CD4-positive, alpha-beta memory T cell (primary cell): ENCODE results near the gene TTC27. TPM values are rescaled to one million over a fixed set of nuclear protein-coding genes. Genes with fewer than 3 reads are reported as not detected.

Experiments
- CTCF ChIA-PET: fragments of 350-600 bp; sonication (Branson Sonifier 250); formaldehyde crosslinking; loops from one replicate; lab custom pipeline; 2021; ENCODE audit warnings: inconsistent platforms; ENCODE audit not compliant: partially characterized antibody; lab: Charles Lee
- POLR2A ChIA-PET: fragments of 350-600 bp; sonication (Branson Sonifier 250); formaldehyde crosslinking; loops from one replicate; lab custom pipeline; 2021; ENCODE audit not compliant: partially characterized antibody; lab: Charles Lee
- DNase-seq, 5 donors: peaks; one replicate each; pipeline versions ENCODE4 v3.0.0 to v3.0.0-alpha.2; 2020 to 2022; ENCODE audit warnings: mixed read lengths in 1 of 5
- H3K27ac ChIP-seq: one replicate; pipeline ENCODE4 v1.7.0; 2013; ENCODE audit warnings: low read depth, low read length
- H3K27me3 ChIP-seq: 2 replicates; pipeline ENCODE4 v1.7.0; 2013; ENCODE audit warnings: mild to moderate bottlenecking, low read length, moderate library complexity; ENCODE audit not compliant: insufficient read depth
- H3K36me3 ChIP-seq: 2 replicates; pipeline ENCODE4 v1.7.0; 2013; ENCODE audit warnings: mild to moderate bottlenecking, low read length, moderate library complexity; ENCODE audit not compliant: insufficient read depth
- H3K4me1 ChIP-seq: 2 replicates; pipeline ENCODE4 v1.7.0; 2013; ENCODE audit warnings: mild to moderate bottlenecking, low read length, moderate library complexity; ENCODE audit not compliant: insufficient read depth
- H3K4me3 ChIP-seq, 2 donors: one replicate each; pipeline ENCODE4 v1.7.0; 2013; ENCODE audit warnings: low read length in 2 of 2, mild to moderate bottlenecking in 1 of 2
- H3K9me3 ChIP-seq, 2 donors: one replicate each; pipeline ENCODE4 v1.7.0; 2013; ENCODE audit warnings: low read length in 2 of 2, control low read depth in 1 of 2; ENCODE audit not compliant: control insufficient read depth in 1 of 2
- H3K27ac Mint-ChIP-seq, 7 donors: one replicate each; pipeline ENCODE4 v1.8.0; 2020 to 2021; ENCODE audit warnings: mixed read lengths in 7 of 7, mild to moderate bottlenecking in 6 of 7, inconsistent platforms in 3 of 7, moderate library complexity in 3 of 7
- H3K27me3 Mint-ChIP-seq, 2 donors: one replicate each; pipeline ENCODE4 v1.8.0; 2020 to 2021; ENCODE audit warnings: mixed read lengths in 2 of 2
- H3K36me3 Mint-ChIP-seq, 2 donors: one replicate each; pipeline ENCODE4 v1.8.0; 2020 to 2021; ENCODE audit warnings: mixed read lengths in 2 of 2, inconsistent platforms in 1 of 2, mild to moderate bottlenecking in 1 of 2
- H3K4me1 Mint-ChIP-seq, 4 donors: one replicate each; pipeline ENCODE4 v1.8.0; 2020 to 2021; ENCODE audit warnings: mixed read lengths in 4 of 4, mild to moderate bottlenecking in 1 of 4
- H3K4me3 Mint-ChIP-seq, 8 donors: one replicate each; pipeline ENCODE4 v1.8.0; 2020 to 2021; ENCODE audit warnings: mixed read lengths in 8 of 8, mild to moderate bottlenecking in 7 of 8, moderate library complexity in 6 of 8, inconsistent platforms in 3 of 8
- H3K9me3 Mint-ChIP-seq, 8 donors: one replicate each; pipeline ENCODE4 v1.8.0; 2020 to 2021; ENCODE audit warnings: mixed read lengths in 8 of 8, mild to moderate bottlenecking in 5 of 8, inconsistent platforms in 3 of 8, moderate library complexity in 1 of 8
- intact Hi-C: fragments of 100-400 bp; cut with micrococcal nuclease; formaldehyde crosslinking; loops from one replicate; pipeline ENCODE4 v1.15.1; 2023
- polyA plus RNA-seq, 2 donors: library from polyadenylated mRNA; unstranded; fragments of 300-500 nt; fragmentation: Illumina TruSeq; gene quantifications; one replicate each; pipeline ENCODE4 v1.2.3, GENCODE V29; 2021
- total RNA-seq, 2 experiments: library from RNA; stranded (reverse); gene quantifications; one replicate each; pipeline ENCODE4 v1.2.3, GENCODE V29; 2021

Gene TTC27
- total and polyA plus RNA-seq, 4 experiments from 2014 or later: 20.9 to 27.5 (median 25.3) TPM

DNA sequence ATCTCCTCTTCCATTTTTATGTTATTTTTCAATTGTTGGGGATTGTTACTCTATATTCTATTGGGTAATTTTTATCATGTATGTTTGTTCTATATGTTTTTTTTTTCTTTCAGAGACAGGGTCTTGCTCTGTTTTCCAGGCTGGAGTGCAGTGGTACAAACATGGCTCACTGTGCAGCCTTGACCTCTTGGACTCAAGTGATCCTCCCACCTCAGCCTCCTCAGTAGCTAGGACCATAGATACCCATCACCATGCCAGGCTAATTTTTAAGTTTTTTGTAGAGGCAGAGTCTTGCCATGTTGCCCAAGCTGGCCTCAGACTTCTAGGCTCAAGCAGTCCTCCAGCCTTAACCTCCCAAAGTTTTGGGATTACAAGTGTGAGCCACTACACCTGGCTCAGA lies 88.7 kb downstream of the TTC27 start:
- CTCF ChIA-PET: no interaction called here
- peaks cover 48 to 59% of the 10 kb centered on the region in 2 donors for H3K36me3 Mint-ChIP-seq
- no peak overlapping the region for H3K4me3 Mint-ChIP-seq

DNA sequence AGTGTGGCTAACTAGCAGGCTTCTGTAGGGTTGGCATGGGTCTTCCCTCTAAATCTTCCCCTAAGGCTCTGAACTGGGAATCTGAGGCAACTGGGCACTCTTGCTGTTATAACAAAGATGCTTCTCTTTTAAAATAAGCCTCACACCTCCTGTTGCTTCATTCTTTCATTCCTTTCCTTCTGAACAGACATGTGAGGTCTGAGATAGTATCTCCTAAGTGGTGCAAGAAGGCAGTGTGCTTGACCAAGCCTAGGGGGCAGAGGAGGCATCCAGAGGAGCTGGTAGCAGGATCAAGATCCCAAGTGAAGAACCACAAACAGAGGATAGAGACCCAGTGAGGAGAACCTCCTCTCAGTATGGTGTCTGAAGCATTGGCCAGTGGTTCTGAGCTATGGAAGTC lies 90.9 kb downstream of the TTC27 start:
- H3K36me3 Mint-ChIP-seq: peaks cover 47 to 62% of the 10 kb centered on the region in 2 donors
- no peak overlapping the region for H3K4me3 Mint-ChIP-seq
- H3K36me3 ChIP-seq: no peaks in the 10 kb centered on the region

More for the DNA sequence above, 88.7 kb downstream of the TTC27 start:
- Histone ChIP-seq H3K4me1 (no peaks in the 10 kb centered on the region), H3K9me3 (no peaks in the 10 kb centered on the region), H3K4me3 (no peak overlapping the region), H3K36me3 (no peaks in the 10 kb centered on the region), H3K27me3 (no peaks in the 10 kb centered on the region), H3K27ac (no peak overlapping the region)
- Mint-ChIP-seq H3K4me1 (peaks cover 9 to 11% (median 9%) of the 10 kb centered on the region in 4 donors), H3K27me3 (no peaks in the 10 kb centered on the region), H3K9me3 (peaks cover 0 to 4% (median under 1%) of the 10 kb centered on the region in 8 donors), H3K27ac (no peak overlapping the region)
- no peak for DNase-seq
- POLR2A ChIA-PET: no interaction called here
- intact Hi-C loops: no loop called here

DNA sequence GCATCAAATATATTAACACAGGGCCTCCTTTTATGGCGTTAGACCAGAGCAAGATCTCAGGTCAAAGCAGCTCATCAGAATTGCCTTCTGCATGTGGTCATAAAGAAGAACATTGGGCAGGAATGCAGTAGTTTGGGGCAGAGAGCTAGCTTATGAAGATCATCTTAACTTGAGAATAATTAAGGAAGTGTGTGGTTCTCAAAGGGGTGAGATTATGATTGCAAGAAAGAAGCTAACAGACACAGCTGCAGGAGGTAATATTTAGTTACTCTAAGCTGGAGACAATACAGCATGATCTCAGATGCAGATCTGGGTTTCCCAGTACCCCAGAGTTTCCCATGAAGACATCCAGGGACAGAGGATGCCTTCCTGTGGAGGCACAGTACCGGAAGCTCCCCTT lies 91.6 kb downstream of the TTC27 start:
- POLR2A ChIA-PET: no interaction called here
- no peak overlapping the region for H3K4me3 ChIP-seq

More for the DNA sequence above, 90.9 kb downstream of the TTC27 start:
- no peaks in the 10 kb centered on the region for H3K4me1 ChIP-seq
- Mint-ChIP-seq H3K4me1 (peaks cover 13 to 20% (median 18%) of the 10 kb centered on the region in 4 donors), H3K27me3 (no peaks in the 10 kb centered on the region), H3K9me3 (peaks cover 0 to 7% (median 2%) of the 10 kb centered on the region in 8 donors), H3K27ac (no peak overlapping the region)
- intact Hi-C loops: no loop called here
- H3K27ac ChIP-seq: no peak overlapping the region
- ChIA-PET POLR2A (no interaction called here), CTCF (no interaction called here)
- H3K4me3 ChIP-seq: no peak overlapping the region
- no peaks in the 10 kb centered on the region for H3K9me3 ChIP-seq
- DNase-seq: no peak
- H3K27me3 ChIP-seq: no peaks in the 10 kb centered on the region

DNA sequence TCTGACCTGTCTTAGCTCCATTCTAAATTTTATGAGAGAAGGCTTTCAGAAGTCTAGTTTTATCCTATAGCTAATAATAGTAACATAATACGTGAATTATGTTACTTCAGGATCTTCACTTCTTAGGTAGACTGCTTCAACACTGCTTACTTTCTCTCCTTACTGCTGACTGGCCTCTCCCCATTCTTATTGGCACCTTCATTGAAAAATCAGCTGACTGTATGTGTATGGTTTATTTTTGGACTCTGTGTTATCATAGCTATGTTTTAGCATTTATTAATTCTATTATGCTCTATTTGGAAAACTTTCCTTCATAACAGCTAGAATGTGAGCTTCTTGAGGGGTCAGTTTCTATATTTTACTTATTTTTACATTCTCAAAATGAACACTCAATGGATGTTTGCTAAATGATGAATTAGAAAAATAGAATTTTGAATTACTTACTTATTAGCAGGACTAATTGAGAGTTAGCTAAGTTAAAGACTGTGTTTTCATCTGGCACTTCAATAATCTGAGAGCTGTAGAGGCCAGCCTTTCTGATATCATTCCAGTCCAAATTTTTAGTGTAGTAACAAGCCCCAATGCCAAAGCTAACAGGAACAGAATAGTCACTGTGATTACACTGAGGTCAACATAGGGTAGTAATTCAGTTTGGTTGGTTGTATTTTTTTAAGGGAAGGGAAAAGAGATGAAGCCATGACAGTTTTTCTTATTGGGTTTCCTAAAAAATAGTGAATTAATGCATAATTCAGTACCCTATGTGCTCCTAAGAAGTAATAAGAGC lies 92.3 kb downstream of the TTC27 start:
- H3K27me3 Mint-ChIP-seq: no peaks in the 10 kb centered on the region
- peaks cover 45 to 63% of the 10 kb centered on the region in 2 donors for H3K36me3 Mint-ChIP-seq
- H3K27ac Mint-ChIP-seq: no peak overlapping the region
- no peak overlapping the region for H3K4me3 Mint-ChIP-seq
- no peak for DNase-seq
- H3K4me1 Mint-ChIP-seq: peaks cover 9 to 16% (median 14%) of the 10 kb centered on the region in 4 donors
- ChIA-PET CTCF (no interaction called here), POLR2A (no interaction called here)
- Histone ChIP-seq H3K27ac (no peak overlapping the region), H3K4me1 (no peaks in the 10 kb centered on the region), H3K36me3 (no peaks in the 10 kb centered on the region), H3K9me3 (no peaks in the 10 kb centered on the region), H3K27me3 (no peaks in the 10 kb centered on the region), H3K4me3 (no peak overlapping the region)
- peaks cover 0 to 5% (median under 1%) of the 10 kb centered on the region in 8 donors for H3K9me3 Mint-ChIP-seq
- intact Hi-C loops: no loop called here

More for the DNA sequence above, 91.6 kb downstream of the TTC27 start:
- Histone ChIP-seq H3K27me3 (no peaks in the 10 kb centered on the region), H3K36me3 (no peaks in the 10 kb centered on the region), H3K27ac (no peak overlapping the region), H3K9me3 (no peaks in the 10 kb centered on the region), H3K4me1 (no peaks in the 10 kb centered on the region)
- Mint-ChIP-seq H3K27me3 (no peaks in the 10 kb centered on the region), H3K9me3 (peaks cover 0 to 7% (median under 1%) of the 10 kb centered on the region in 8 donors), H3K36me3 (peaks cover 45 to 63% of the 10 kb centered on the region in 2 donors), H3K4me1 (peaks cover 13 to 20% (median 19%) of the 10 kb centered on the region in 4 donors), H3K4me3 (no peak overlapping the region), H3K27ac (no peak overlapping the region)
- intact Hi-C loops: no loop called here
- no peak for DNase-seq
- CTCF ChIA-PET: no interaction called here

DNA sequence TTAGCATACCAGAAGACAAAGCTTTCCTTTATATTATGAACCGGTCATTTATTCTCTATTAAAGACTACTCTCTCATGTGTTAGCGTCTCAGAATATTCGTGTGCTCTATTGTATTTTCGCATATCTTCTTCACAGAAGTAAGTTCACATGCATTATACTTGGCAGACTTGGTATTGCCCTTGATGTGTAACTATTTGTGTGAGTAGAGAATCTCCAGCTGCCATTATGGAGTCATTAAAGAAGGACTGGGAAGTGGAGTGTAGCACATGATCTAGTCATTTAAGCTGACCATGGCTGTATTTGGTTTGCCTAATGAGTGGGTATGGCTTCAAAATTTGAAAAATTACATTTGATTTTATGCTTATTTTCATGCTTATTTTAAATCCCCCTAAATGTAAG lies 92.9 kb downstream of the TTC27 start:
- H3K4me3 ChIP-seq: no peak overlapping the region
- no peaks in the 10 kb centered on the region for H3K36me3 ChIP-seq
- Mint-ChIP-seq H3K36me3 (peaks cover 49 to 66% of the 10 kb centered on the region in 2 donors), H3K4me1 (peaks cover 4 to 12% (median 10%) of the 10 kb centered on the region in 4 donors), H3K27me3 (no peaks in the 10 kb centered on the region), H3K9me3 (peaks cover 0 to 5% (median under 1%) of the 10 kb centered on the region in 8 donors), H3K27ac (no peak overlapping the region), H3K4me3 (no peak overlapping the region)
- ChIA-PET CTCF (no interaction called here), POLR2A (no interaction called here)
- no peaks in the 10 kb centered on the region for H3K27me3 ChIP-seq
- H3K9me3 ChIP-seq: no peaks in the 10 kb centered on the region
- no peak overlapping the region for H3K27ac ChIP-seq
- intact Hi-C loops: no loop called here
- DNase-seq: no peak
- no peaks in the 10 kb centered on the region for H3K4me1 ChIP-seq

DNA sequence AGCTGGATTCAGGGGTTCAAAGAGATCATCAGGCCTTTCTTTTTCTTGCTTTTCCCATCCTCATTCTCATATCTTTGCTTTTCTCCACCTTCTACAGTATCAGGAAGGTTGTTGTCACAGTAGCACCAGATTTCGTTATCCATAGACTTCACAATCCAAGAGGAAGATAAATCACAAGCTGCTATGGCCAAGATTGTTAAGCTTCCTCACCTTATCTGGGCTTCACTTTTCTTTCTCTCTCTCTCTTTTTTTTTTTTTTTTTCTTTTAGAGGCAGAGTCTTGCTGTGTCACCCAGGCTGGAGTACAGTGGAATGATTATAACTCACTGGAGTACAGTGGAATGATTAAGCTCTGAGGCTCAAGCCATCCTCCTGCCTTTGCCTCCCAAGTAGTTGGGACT lies 93.5 kb downstream of the TTC27 start:
- POLR2A ChIA-PET: no interaction called here
- H3K36me3 ChIP-seq: no peaks in the 10 kb centered on the region
- Mint-ChIP-seq H3K36me3 (peaks cover 50 to 71% of the 10 kb centered on the region in 2 donors), H3K27ac (no peak overlapping the region), H3K9me3 (peaks cover 0 to 5% (median under 1%) of the 10 kb centered on the region in 8 donors), H3K4me1 (peaks cover 6 to 12% (median 10%) of the 10 kb centered on the region in 4 donors), H3K4me3 (no peak overlapping the region), H3K27me3 (no peaks in the 10 kb centered on the region)
- DNase-seq: no peak
- H3K4me1 ChIP-seq: no peaks in the 10 kb centered on the region
- H3K4me3 ChIP-seq: no peak overlapping the region
- H3K9me3 ChIP-seq: no peaks in the 10 kb centered on the region
- CTCF ChIA-PET: no interaction called here
- intact Hi-C loops: no loop called here
- H3K27me3 ChIP-seq: no peaks in the 10 kb centered on the region
- no peak overlapping the region for H3K27ac ChIP-seq

DNA sequence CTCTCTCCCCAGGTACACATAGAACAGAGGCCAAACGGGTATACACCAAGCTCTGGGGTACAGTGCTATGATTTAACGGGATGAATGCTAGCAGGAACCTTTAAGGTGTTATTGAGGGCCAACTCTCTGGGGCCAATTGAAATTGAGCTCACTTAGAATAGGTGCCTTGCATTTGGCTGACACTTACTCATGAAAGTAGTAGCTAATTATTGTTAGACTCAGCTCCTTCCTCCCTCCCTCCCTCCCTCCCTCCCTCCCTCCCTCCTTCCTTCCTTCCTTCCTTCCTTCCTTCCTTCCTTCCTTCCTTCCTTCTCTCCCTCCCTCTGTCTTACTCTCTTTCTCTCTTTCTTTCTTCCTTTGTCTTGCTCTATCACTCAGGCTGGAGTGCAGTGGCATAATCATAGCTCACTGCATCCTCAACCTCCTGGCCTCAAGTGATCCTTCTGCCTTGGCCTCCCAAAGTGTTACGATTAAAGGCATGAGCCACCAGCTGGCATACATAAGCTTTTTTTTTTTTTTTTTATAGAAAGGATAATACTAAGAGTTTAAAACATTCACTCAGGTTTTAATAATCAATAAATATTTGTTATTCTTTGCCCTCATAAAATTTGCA lies 95.7 kb downstream of the TTC27 start:
- no peaks in the 10 kb centered on the region for H3K4me1 ChIP-seq
- CTCF ChIA-PET: interaction anchor here (1.3 kb wide), 1 partner anchor 12 kb away, joined by 3 read pairs; no protein-coding TSS in a partner anchor
- H3K27me3 ChIP-seq: no peaks in the 10 kb centered on the region
- Mint-ChIP-seq H3K27me3 (no peaks in the 10 kb centered on the region), H3K4me3 (no peak overlapping the region), H3K36me3 (peaks cover 56 to 82% of the 10 kb centered on the region in 2 donors), H3K9me3 (peaks cover 0 to 7% (median under 1%) of the 10 kb centered on the region in 8 donors), H3K4me1 (peaks cover 6 to 16% (median 10%) of the 10 kb centered on the region in 4 donors), H3K27ac (no peak overlapping the region)
- DNase-seq: no peak
- POLR2A ChIA-PET: no interaction called here
- no peak overlapping the region for H3K4me3 ChIP-seq
- no peak overlapping the region for H3K27ac ChIP-seq
- no peaks in the 10 kb centered on the region for H3K36me3 ChIP-seq
- intact Hi-C loops: no loop called here
- no peaks in the 10 kb centered on the region for H3K9me3 ChIP-seq
